DMS53 treated with DMSO at 0.1 percent for 48 hours (cell line): ENCODE measurements around the gene PAWR.

ENCODE experiments used
- DNase-seq: peaks from one replicate; lab custom pipeline; 2025; ENCODE audit not compliant: unreplicated experiment; lab: John Stamatoyannopoulos, UW

The PAWR gene, protein sequence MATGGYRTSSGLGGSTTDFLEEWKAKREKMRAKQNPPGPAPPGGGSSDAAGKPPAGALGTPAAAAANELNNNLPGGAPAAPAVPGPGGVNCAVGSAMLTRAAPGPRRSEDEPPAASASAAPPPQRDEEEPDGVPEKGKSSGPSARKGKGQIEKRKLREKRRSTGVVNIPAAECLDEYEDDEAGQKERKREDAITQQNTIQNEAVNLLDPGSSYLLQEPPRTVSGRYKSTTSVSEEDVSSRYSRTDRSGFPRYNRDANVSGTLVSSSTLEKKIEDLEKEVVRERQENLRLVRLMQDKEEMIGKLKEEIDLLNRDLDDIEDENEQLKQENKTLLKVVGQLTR

DNA sequence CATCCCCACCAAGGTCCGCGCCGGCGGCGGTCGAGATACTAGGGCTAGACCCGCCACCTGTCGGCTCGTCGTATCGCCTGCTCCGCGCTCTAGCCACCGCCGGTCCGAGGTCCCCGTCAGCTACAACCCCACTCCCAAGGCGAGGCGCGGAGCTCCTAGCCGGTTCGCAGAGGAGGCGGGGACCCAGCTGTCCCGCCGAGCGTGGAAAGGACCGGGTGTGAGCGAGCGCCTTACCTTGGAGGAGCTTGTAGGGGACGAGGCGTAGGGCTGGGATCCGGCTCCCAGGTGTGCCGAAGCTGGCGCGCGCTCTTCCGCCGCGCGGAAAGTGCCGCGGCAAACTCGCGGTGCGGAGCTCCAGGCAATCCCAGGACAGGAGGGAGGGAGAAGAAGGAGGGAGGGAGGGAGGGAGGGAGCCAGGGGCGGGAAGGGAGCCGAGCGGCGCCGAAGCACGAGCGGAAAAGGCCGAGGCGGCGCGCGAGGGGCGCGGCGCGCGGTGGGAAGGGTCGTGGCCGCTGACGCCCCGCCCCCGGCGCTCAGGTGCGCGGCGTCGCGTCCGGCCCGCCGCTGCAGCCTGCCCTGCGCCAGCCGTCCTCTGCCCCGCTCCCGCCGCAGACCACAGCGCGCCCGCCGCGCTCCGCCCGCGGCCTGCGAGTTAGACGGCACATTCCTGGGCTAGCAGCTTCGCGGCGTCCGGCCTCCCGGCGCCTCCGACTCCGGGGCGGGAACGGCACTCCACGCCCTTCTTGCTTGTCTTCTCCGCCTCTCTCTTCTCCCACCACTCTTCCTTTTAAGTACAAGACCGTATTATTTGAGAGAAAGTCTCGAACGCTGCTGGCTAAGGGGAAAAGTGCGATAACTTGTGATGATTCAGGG lies at the start of gene PAWR:
Gene PAWR (minus strand): TSS at position 327 of the 873 bp plus-strand sequence. CDS start 720 bp downstream, outside the sequence.
- peak; percentile 94 for DNase-seq

DNA sequence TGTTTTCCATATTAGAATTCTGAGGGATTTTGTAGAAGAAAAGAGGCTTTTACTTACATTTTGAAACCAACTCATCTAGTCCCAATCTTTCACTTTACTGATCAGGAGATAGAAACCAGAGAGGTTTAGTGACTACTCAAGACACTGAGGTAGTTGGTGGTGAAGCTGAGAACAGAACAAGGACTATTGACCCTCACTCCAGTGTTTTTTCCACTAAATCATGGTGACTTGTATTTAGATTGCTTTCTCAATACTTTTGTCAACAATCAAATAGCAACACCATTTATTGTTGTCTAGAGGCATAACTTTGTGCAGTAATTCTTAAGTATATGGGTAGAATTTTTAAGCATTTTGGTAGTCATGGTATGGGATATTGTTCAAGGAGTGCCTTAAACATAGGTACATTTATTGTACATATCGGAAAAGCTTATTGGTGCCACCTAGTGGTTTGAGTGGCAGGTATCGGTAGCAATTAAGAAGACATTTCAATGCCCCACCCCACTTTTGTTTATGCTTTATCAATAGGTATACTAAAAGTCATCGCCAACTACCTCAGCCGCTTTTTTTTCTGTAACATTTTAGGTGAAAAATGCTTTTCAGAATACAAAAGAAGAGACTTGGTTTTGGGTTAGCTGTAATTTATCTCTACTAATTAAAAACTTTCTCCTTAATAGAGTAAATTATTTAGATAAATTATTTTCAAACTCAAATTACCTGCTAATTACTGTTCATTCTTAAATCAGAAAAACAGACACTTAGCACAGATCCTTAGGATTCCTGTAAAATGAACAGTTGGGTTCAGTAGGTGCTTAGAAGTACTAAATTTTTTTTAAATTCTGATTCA lies 47.3 kb upstream of the PAWR start:
- peak; percentile 79 for DNase-seq

DNA sequence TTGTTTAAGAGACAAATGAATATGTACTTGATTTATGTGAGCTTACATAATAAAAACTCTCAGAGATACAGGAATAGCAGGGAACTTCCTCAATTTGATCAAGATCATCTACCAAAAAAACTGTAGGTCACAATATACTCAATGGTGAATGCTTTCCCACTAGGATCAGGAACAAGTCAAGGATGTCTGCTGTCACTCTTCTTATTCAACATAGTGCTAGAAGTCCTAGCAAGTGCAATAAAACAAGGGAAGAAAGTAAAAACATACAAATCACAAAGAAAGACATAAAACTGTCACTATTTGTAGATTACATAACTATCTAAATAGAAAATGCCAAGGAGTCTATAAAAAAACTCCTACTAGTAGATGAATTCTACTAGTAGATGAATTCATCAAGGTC lies 41.9 kb upstream of the PAWR start:
- DNase-seq, result no peak

DNA sequence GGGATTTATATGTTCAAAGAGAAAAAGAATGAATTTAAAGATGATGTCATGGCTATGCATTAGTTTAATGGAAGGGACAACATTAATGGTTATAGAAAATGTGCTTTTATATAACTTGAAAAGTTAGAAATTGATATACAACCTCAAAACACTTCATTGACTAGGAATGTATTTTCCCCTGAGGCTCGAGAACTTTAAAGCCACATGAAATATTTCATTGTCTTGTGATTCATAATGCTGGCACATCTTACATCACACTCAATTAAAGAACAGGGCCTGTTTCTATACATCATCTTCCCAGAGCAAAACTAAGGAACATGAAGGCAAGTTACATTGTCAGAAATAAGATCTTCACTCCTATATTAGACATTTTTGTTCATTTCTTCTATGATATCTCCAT lies 35.2 kb upstream of the PAWR start:
- DNase-seq, result no peak

DNA sequence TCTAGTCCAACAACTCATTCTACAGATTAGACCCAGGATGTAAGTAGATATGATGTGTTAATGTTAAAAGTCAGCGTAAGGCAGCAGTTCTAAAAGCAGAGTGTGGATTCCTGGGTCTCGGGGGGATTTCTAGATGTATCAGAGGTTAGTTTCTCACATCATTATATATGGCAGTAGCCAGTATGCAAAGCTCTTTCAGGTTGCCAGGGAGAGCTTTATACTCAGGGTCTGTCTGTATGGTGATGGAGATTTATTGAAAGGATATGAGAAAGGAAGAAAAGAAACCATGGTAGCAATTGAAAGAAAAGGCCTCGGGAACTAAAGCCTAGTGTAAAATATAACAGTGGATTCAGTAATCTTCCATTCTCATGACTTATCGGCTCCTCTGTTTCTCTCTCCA lies 26.2 kb upstream of the PAWR start:
- DNase-seq, result no peak

DNA sequence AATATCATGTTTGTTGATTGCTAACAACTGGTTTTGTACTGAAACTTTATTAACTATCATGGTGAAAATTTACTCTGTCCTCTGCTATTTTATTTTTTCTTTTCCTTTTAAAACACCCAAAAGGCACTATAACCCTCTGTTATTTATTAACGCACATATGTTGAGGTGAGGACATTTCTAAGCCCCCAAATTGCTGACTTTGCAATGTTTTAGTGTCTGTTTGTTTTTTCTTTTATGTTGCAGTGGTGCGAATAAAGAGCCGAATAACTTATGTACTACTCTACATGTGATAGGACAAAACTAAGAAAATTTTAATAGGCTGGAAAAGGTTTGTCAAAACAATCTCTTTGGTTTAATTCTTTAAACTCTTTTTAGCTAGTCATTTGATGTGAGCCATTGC lies 24.5 kb upstream of the PAWR start:
- no peak for DNase-seq

DNA sequence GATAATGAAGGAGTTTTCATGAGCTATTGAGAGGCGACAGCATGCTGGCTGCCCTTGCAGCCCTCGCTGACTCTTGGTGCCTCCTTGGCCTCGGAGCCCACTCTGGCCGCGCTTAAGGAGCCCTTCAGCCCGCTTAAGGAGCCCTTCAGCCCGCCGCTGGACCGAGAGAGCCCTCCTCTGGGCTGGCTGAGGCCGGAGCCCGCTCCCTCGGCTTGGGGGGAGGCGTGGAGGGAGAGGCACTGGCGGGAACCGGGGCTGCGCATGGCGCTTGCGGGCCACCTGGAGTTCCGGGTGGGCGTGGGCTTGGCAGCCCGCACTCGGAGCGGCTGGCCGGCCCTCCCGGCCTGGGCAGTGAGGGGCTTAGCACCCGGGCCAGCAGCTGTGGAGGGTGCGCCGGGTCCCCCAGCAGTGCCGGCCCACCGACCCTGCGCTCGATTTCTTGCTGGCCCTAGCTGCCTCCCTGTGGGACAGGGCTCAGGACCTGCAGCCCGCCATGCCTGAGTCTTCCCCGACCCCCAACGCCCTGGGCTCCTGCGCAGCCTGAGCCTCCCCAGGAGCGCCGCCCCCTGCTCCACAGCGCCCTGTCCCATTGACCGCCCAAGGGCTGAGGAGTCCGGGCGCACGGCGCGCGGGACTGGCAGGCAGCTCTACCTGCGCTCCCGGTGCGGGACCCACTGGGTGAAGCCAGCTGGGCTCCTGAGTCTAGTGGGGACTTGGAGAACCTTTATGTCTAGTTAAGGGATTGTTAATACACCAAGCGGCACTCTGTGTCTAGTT lies 20.1 kb upstream of the PAWR start:
- no peak for DNase-seq

DNA sequence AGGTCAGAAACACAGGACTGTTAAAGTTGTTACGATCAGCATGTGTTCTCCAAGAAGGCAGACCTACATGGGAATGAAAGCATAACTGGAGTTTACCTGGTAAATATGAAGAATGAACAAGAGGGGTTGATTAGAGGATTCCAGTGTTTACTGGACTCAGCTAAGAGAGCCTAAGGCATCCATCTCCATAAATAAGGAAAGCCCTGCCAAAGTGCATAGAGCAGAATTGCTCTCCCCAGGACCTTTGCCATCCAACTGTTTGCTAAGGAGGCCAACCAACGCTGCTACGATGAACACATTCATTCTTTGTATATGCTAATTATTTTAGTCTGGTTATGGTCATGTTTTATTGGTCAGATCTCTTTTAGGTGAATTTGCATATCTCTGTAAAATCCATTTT lies 17.1 kb upstream of the PAWR start:
- no peak for DNase-seq

DNA sequence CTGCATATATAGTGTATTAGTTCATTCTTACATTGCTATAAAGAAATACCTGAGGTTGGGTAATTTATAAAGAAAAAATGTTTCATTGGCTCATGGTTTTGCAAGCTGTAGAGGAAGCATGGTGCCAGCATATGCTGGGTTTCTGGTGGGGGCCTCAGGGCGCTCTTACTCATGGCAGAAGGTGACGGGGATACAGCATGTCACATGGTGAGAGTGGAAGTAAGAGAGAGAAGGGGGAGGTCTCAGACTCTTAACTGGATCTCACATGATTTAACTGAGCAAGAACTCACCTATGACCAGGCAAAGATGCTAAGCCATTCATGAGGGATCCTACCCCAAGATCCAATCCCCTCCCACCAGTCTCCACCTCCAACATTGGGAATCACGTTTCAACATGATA lies 15.9 kb upstream of the PAWR start:
- DNase-seq, result no peak

DNA sequence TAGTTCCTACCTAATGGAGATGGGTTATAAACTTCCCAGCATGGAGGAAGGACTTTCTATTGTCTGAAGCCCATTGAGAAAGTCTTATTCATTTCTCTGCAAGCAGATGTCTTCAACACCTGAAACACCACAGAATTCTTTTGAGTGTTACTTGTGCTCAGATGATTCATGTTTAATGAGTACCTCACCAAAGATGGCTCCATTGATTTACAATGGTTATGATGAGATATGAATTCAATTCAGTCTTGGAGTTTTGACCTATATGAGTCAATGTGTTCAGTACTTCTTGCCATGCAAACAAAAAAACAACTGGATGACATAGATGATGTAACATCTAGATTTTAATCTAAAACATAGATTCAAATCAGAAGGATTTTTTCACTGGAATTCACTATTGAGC lies 15.4 kb upstream of the PAWR start:
- DNase-seq, result no peak

DNA sequence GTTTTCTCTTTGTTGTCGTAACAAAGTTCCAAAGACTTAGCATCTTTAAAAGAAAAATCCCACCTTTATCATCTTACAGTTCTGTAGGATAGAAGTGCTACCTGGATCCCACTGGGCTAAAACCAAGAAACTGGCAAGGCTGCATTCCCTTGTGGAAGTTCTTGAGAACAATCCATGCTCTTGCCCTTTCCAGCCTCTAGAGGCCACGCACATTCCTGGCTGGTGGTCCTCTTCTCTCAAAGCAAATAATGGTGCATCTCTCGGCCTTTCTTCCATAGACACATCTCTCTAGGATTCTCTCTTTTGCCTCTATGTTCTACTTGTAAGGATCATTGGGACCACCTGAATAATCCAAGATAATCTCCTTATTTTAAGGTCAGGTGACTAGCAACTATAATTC lies 8.2 kb upstream of the PAWR start:
- DNase-seq, result no peak

DNA sequence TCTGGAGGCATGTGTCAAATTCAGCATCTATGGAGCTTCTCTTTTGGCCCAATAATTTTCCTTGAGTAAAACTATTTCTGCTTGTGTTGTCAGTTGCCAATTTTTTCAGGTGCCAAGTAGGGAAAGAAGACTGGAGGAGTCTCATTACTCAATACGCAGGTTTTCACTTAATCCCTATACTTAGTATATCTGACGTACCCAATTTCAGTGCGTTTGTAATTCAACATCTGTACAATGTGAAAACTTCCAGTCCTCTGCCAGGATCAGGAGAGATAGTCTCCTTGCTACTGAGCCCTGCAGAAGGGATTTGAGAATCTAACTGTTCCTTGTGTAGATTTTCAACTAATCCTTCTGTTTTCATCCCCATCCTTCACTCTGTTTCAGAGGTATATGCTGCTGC lies 5.7 kb upstream of the PAWR start:
- DNase-seq, result no peak

DNA sequence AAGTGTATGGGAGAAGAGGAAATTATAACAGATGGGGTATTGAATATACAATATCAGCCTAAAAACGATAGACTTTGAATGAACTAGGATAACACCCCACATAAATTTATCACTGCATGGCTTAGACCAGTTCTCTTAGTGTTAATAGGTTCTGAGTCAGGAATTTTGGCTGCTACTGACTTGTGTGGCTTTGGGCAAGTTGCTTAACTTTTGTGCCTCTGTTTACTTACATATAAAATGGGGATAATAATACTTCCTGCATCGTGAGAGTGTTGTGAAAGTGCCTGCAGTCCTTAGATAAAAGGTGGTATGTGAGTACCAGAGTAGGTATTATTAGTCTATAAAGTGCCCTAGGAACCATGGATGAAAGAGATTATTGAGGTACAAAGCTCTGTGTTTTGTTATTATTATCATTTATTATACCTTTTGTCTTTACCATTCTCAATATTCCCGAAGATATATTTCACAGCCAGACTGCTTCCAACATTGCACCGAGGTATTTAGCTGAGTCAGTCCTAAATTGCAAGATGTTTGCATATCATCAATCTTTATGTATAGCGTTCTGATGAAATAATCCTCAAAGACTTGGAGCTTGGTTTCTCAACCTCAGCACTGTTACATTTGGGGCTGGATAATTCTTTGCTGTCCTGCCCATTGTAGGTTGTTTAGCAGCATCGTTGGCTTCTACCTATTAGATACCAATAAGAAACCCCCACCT lies 2.3 kb upstream of the PAWR start:
- no peak for DNase-seq

DNA sequence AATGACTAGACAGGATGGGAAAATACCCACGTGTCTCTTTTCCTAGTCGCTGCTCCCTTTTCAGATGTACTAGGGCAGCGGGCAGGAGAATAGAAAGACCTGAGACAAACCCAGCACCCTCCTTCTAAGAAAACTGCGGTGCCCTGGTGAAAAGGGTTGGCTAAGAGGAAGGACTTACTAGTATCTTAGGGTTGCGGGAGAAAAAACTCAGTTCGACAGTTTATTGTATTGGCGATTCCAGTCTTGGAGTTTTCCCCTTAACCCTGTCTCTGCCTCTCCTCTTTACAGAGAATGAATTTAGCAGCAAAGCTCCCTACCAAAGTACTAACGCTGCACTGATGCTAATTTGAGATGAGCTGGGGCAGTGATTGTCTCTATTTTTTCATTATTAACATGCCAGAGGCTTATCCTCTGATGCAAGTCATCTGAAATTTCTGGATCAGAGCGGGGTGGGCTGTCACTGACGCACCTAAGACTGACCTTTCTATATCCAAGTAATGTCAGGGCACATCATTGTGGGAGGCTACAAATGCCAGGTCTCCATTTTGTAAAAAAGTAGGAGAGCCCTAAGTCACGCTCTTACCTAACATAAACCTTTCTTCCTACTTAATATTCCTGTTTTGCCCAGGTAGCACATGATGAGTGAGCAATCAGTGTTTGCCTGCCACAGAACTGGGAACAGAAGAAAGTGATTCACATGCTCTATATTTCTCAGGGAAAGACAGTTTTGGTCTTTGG lies 916 bp upstream of the PAWR start:
- peak; percentile 74 for DNase-seq

DNA sequence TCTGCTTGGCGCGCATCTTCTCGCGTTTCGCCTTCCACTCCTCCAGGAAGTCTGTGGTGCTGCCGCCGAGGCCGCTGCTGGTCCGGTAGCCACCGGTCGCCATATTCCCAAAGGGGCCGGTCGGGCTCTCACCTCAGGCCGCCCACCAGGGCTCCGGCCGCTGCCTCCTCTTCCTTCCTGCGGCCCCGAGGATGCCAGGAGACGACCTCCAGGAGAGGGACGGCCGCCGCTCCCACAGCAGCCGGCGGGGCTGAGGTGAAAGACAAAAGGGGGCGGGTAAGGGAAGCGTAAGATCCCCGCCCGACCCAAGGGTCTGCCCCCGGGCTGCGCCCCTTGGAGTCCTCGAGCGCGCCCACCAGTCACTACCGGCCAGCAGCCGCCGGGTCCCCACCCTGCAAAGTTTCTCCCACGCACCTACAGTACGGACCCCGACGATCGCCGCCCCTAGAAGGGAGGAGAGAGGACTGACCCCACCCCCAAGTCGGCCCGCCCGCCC lies 574 bp downstream of the PAWR start:
- no peak for DNase-seq

DNA sequence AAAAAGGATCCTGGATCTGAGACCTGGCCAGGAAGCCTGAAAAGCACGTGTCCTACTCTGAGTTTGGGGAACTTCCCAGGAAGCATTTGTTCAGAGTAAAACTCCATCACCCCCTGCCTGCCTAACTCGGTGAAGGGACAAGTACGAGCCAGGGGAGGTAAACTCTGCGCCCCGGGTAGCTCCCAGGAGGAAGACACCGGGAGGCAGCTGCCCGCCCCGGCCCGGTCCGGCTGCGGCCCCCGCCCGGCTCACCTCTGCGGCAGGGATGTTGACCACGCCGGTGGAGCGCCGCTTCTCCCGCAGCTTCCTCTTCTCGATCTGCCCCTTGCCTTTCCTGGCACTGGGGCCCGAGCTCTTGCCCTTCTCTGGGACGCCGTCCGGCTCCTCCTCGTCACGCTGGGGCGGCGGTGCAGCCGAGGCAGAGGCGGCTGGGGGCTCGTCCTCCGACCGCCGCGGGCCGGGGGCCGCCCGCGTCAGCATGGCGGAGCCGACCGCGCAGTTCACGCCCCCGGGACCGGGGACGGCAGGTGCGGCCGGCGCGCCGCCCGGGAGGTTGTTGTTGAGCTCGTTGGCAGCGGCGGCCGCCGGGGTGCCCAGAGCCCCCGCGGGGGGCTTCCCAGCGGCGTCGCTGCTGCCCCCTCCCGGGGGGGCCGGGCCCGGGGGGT lies 1.2 kb downstream of the PAWR start:
- DNase-seq, result peak; percentile 48

DNA sequence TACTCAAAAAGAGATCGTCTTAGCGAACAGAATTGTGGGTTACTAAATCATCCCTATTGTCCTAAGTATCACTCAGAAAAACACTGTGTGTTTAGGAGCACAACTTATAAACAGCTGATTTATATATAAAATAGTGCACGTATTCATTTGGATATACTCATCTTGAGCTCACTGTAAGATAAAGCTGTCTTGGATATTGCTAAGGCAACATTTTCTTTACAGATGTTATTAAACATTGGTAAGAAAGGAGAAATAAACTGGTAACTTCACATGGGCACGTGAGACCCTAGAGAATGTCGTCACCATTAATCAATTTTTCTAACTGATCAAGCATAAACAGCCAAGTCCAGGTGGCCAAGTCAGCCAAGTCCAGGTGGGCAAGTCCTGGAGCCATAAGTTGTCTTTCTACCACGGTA lies 1.7 kb downstream of the PAWR start:
- DNase-seq, result peak; percentile 35

DNA sequence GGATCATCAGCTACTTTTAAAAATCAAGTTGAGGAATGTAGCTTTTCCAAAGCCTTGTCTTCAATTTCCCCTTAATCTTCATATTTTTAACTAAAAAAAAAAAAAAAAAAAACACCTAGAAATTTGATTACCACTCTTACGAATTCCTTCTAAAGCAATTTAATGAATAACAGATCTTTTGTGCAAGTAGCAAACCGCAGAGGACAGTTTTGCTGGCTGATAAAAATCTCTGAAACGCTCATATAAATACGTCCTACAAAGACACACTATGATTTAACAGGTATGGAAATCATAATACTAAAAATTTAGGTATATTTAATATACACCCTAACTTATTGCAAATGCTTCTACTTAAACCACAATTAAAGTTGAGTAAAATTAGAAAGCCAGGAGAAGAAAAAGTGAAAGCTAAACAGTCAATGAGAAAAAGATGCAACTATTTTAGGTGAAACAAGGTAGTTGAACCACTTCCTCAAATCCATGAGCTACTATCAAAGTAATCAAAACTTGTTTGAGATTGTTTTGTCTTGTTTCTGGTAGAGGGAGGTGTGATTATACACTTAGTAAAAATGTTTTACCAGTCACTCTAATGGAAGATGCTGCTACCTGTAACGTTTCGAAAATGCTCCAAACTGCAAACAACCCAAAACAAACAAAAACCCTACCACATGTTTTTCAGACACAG lies 2.2 kb downstream of the PAWR start:
- DNase-seq, result no peak
